Large intestine (tissue), 3 donors: Measurements from ENCODE around the gene NTHL1. TPM values are rescaled to one million over a fixed set of nuclear protein-coding genes. Genes with fewer than 3 reads are reported as not detected.
A peak's percentile ranks its signal among the peaks of the same experiment; 100 is the strongest.

Experiments used
- DNase-seq, 2 donors: peaks; one replicate each; pipeline versions ENCODE4 v3.0.0 to v3.0.0-alpha.2; 2013
- H3K27ac ChIP-seq: one replicate; pipeline ENCODE4 v1.5.1; 2013; ENCODE audit warnings: low read length
- H3K27me3 ChIP-seq: 2 replicates; pipeline ENCODE4 v1.6.1; 2013; ENCODE audit warnings: low read length; ENCODE audit not compliant: control insufficient read depth, insufficient read depth
- H3K36me3 ChIP-seq: 2 replicates; pipeline ENCODE4 v1.6.1; 2013; ENCODE audit warnings: low read length; ENCODE audit not compliant: control insufficient read depth, insufficient read depth
- H3K4me1 ChIP-seq: one replicate; pipeline ENCODE4 v1.6.1; 2013; ENCODE audit warnings: low read length; ENCODE audit not compliant: control insufficient read depth, insufficient read depth
- H3K4me3 ChIP-seq: one replicate; pipeline ENCODE4 v1.5.1; 2013; ENCODE audit warnings: low read length
- H3K9me3 ChIP-seq: one replicate; pipeline ENCODE4 v1.6.1; 2013; ENCODE audit warnings: mild to moderate bottlenecking, low read depth, low read length, moderate library complexity; ENCODE audit not compliant: control insufficient read depth
- WGBS: methylation state at CpG from one replicate; pipeline ENCODE4 v1.1.5; 2013; ENCODE audit warnings: low lambda C conversion rate; ENCODE audit not compliant: insufficient coverage; 5-methylcytosine and 5-hydroxymethylcytosine counted together
- polyA plus RNA-seq: library from polyadenylated mRNA; unstranded; fragments of 120-200 nt; gene quantifications from one replicate; pipeline ENCODE4 v1.2.1, GENCODE V29; 2013

NTHL1 gene
- polyA plus RNA-seq, 1 donor: 15.6 TPM

DNA sequence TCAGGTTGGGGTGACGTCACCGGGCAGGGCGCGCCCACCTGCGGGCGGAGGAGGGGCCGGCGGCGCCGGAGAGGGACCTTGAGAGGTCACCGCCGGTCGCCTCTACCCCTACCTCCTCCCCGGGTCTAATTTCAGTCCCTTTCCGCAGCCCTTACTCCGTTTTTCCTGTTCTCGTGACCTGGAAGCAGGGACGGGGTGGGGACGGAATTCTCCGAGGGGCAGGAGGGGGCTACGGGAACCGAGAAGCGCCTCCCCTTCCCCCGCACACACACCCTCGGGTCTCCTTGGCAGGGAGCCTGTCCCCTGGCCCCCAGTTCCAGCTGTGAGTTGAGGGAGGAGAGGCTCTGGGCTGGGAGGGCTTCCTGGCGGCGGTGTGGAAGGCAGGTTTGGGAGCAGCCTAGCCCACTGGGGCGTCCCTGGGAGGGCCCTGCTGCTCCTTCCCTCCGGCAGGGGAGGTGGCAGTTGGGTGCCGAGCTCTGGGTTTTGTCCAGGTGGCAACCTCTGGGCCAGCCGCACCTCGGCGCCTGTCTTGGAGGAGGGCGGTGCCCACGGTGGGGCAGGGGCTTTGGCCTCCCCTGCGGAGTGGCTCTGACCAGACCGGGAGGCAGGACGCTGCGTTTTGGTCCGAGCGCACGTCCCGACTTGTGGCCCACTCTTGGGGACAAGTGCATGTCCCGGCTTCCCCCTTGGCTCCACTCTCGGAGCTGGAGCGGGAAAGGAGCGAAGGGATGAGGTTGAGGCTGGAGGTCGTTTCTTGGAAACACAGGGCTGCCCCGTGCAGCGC lies 57.1 kb downstream of the NTHL1 start:
- DNase-seq: peak in 1 of 2 donors; percentile 45
- Histone ChIP-seq H3K9me3 (peaks cover 21% of the 10 kb centered on the region), H3K36me3 (peaks cover 18% of the 10 kb centered on the region), H3K4me1 (peaks cover 33% of the 10 kb centered on the region), H3K27me3 (peaks cover 30% of the 10 kb centered on the region), H3K27ac (no peak overlapping the region), H3K4me3 (peak overlapping the region; percentile 33)
- WGBS: no CpG with 5 or more reads among the region's 50 CpGs

DNA sequence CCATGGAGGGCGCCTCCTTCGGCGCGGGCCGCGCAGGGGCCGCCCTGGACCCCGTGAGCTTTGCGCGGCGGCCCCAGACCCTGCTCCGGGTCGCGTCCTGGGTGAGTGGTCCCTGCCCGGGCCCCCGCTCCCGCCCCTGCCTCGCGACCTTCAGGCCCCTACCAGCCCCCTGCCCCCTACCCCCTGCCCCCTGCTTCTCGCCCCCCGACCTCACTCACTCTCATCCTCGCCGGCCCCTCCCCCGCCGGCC lies 57.6 kb downstream of the NTHL1 start:
- peaks cover 21% of the 10 kb centered on the region for H3K9me3 ChIP-seq
- WGBS: no CpG with 5 or more reads among the region's 25 CpGs
- no peak overlapping the region for H3K27ac ChIP-seq
- DNase-seq: no peak
- H3K4me1 ChIP-seq: peaks cover 39% of the 10 kb centered on the region
- peaks cover 30% of the 10 kb centered on the region for H3K27me3 ChIP-seq
- peaks cover 23% of the 10 kb centered on the region for H3K36me3 ChIP-seq
- H3K4me3 ChIP-seq: no peak overlapping the region

Other genes starting within 250 kb of the NTHL1 start
- gene HAGH, start 221.0 kb downstream of the NTHL1 start, polyA plus RNA-seq: 55.5 TPM
- gene FAHD1, start 220.6 kb downstream of the NTHL1 start, polyA plus RNA-seq: 49.6 TPM
- gene MEIOB, start 175.7 kb downstream of the NTHL1 start, polyA plus RNA-seq: 0.54 TPM
- 0.04 TPM for gene HS3ST6, start 129.4 kb downstream of the NTHL1 start, polyA plus RNA-seq
- 38.8 TPM for gene MSRB1, start 104.6 kb downstream of the NTHL1 start, polyA plus RNA-seq
- gene RPL3L, start 93.1 kb downstream of the NTHL1 start, polyA plus RNA-seq: 0.22 TPM
- gene NDUFB10, start 88.3 kb downstream of the NTHL1 start, polyA plus RNA-seq: 128 TPM
- 3,022 TPM for gene RPS2, start 83.0 kb downstream of the NTHL1 start, polyA plus RNA-seq
- gene RNF151, start 81.0 kb downstream of the NTHL1 start, polyA plus RNA-seq: 0.09 TPM
- 32.9 TPM for gene TBL3, start 75.8 kb downstream of the NTHL1 start, polyA plus RNA-seq
- 2.8 TPM for gene NOXO1, start 66.4 kb downstream of the NTHL1 start, polyA plus RNA-seq
- gene GFER, start 63.6 kb downstream of the NTHL1 start, polyA plus RNA-seq: 48.5 TPM
- 4.2 TPM for gene SYNGR3, start 57.9 kb downstream of the NTHL1 start, polyA plus RNA-seq
- gene ZNF598, start 38.0 kb downstream of the NTHL1 start, polyA plus RNA-seq: 28.9 TPM
- gene NPW, start 28.0 kb downstream of the NTHL1 start, polyA plus RNA-seq: 4.4 TPM
- 32.3 TPM for gene NHERF2, start 20.9 kb downstream of the NTHL1 start, polyA plus RNA-seq
- 85.9 TPM for gene TSC2, start 151 bp upstream of the NTHL1 start, polyA plus RNA-seq
- 58.4 TPM for gene PKD1, start 88.1 kb upstream of the NTHL1 start, polyA plus RNA-seq
- gene RAB26, start 100.8 kb upstream of the NTHL1 start, polyA plus RNA-seq: 19.1 TPM
- gene TRAF7, start 107.9 kb upstream of the NTHL1 start, polyA plus RNA-seq: 63.3 TPM
- 0.96 TPM for gene CASKIN1, start 148.8 kb upstream of the NTHL1 start, polyA plus RNA-seq
- gene MLST8, start 157.6 kb upstream of the NTHL1 start, polyA plus RNA-seq: 40.0 TPM
- gene BRICD5, start 163.0 kb upstream of the NTHL1 start, polyA plus RNA-seq: 10.5 TPM
- 11.7 TPM for gene PGP, start 167.0 kb upstream of the NTHL1 start, polyA plus RNA-seq
- gene E4F1, start 175.8 kb upstream of the NTHL1 start, polyA plus RNA-seq: 18.4 TPM
- 0.91 TPM for gene DNASE1L2, start 188.6 kb upstream of the NTHL1 start, polyA plus RNA-seq
- gene ECI1, start 203.8 kb upstream of the NTHL1 start, polyA plus RNA-seq: 81.6 TPM
- 172 TPM for gene RNPS1, start 220.3 kb upstream of the NTHL1 start, polyA plus RNA-seq